Immature natural killer cell (primary cell): ENCODE data around the gene USP24. TPM values are rescaled to one million over a fixed set of nuclear protein-coding genes. Genes with fewer than 3 reads are reported as not detected.
A peak's percentile ranks its signal among the peaks of the same experiment; 100 is the strongest.

ENCODE experiments used
- DNase-seq, 3 donors: peaks; one replicate each; pipeline ENCODE4 v3.0.0; 2022; ENCODE audit warnings: mixed read lengths in 1 of 3
- H3K27ac Mint-ChIP-seq, 6 donors: one replicate each; pipeline ENCODE4 v1.8.0; 2020; ENCODE audit warnings: mixed read lengths in 6 of 6, mild to moderate bottlenecking in 5 of 6, inconsistent platforms in 4 of 6, moderate library complexity in 3 of 6
- H3K27me3 Mint-ChIP-seq, 3 donors: one replicate each; pipeline ENCODE4 v1.8.0; 2020 to 2021; ENCODE audit warnings: low read depth in 3 of 3, mild to moderate bottlenecking in 3 of 3, mixed read lengths in 3 of 3, moderate library complexity in 3 of 3, inconsistent platforms in 1 of 3
- H3K36me3 Mint-ChIP-seq, 3 donors: one replicate each; pipeline ENCODE4 v1.8.0; 2020; ENCODE audit warnings: mixed read lengths in 3 of 3, inconsistent platforms in 2 of 3, mild to moderate bottlenecking in 2 of 3
- H3K4me1 Mint-ChIP-seq, 2 donors: one replicate each; pipeline ENCODE4 v1.8.0; 2020; ENCODE audit warnings: inconsistent platforms in 2 of 2, mild to moderate bottlenecking in 2 of 2, mixed read lengths in 2 of 2, moderate library complexity in 1 of 2
- H3K4me3 Mint-ChIP-seq, 5 donors: one replicate each; pipeline ENCODE4 v1.8.0; 2020; ENCODE audit warnings: mild to moderate bottlenecking in 5 of 5, mixed read lengths in 5 of 5, inconsistent platforms in 3 of 5, moderate library complexity in 3 of 5
- H3K9me3 Mint-ChIP-seq, 6 donors: one replicate each; pipeline ENCODE4 v1.8.0; 2020; ENCODE audit warnings: mild to moderate bottlenecking in 6 of 6, mixed read lengths in 6 of 6, inconsistent platforms in 4 of 6, moderate library complexity in 3 of 6
- polyA plus RNA-seq, 3 donors: library from polyadenylated mRNA; unstranded; fragments of 300-500 nt; fragmentation: Illumina TruSeq; gene quantifications; one replicate each; pipeline ENCODE4 v1.2.3, GENCODE V29; 2021

USP24 gene
- polyA plus RNA-seq, 3 donors from 2014 or later, result 3.0 to 10.1 (median 3.7) TPM

DNA sequence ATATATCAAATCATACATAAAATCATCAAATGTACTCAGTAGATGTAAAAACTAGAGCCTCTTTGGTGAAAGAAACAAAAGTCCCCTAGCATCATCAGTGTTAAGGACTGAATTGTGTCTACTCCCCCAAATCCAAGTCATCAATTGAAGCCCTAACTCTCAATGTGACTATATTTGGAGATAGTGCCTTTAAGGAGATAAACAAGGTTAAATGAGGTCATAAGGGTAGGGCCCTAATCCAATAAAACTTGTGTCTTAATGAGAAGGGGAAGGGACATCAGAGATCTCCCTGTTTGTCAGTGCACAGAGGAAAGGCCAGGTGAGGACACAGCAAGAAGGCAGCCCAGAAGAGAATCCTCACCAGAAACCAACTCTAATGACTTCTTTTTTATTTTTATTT lies 33.5 kb downstream of the USP24 start:
- Mint-ChIP-seq H3K4me3 (no peak overlapping the region), H3K9me3 (peaks cover 0 to 8% (median 6%) of the 10 kb centered on the region in 6 donors), H3K36me3 (peaks cover 8 to 14% (median 14%) of the 10 kb centered on the region in 3 donors), H3K27me3 (peaks cover 0 to 1% (median 0%) of the 10 kb centered on the region in 3 donors), H3K27ac (no peak overlapping the region), H3K4me1 (peaks cover 63 to 86% of the 10 kb centered on the region in 2 donors)
- no peak for DNase-seq

DNA sequence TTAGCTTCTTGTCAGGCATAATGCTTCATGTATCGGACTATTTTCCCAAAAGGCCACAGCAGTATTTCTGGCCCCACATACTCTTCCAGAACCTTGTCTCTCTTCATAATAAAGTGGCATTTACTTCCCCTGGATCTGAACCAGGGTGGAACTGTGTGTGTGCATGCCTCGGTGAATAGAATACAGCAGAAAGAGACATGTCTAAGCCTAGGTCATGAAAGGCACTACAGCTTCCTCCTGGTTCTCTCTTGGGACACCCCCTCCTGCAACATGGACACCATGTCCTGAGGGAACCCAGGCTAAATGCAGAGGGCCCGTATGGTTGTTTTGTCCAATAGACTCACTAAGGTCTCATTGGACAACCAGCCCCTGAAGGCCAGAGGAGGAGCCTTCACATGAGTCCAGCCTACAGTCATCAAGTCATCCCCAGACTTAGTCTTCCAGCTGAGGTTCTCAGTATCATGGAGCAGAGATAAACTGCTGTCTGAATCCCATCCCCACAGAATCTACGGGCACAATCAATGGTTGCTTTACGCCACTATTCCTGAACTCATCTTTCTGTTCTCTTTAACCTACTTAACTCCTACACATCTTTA lies 35.0 kb downstream of the USP24 start:
- H3K27me3 Mint-ChIP-seq, result peaks cover 0 to 4% (median 0%) of the 10 kb centered on the region in 3 donors
- H3K27ac Mint-ChIP-seq, result peak overlapping the region; percentile 14 to 63 (median 47)
- no peak for DNase-seq
- H3K4me1 Mint-ChIP-seq, result peaks cover 51 to 76% of the 10 kb centered on the region in 2 donors
- no peak overlapping the region for H3K4me3 Mint-ChIP-seq
- H3K36me3 Mint-ChIP-seq, result peaks cover 8 to 15% (median 12%) of the 10 kb centered on the region in 3 donors
- peaks cover 0 to 8% (median 6%) of the 10 kb centered on the region in 6 donors for H3K9me3 Mint-ChIP-seq

DNA sequence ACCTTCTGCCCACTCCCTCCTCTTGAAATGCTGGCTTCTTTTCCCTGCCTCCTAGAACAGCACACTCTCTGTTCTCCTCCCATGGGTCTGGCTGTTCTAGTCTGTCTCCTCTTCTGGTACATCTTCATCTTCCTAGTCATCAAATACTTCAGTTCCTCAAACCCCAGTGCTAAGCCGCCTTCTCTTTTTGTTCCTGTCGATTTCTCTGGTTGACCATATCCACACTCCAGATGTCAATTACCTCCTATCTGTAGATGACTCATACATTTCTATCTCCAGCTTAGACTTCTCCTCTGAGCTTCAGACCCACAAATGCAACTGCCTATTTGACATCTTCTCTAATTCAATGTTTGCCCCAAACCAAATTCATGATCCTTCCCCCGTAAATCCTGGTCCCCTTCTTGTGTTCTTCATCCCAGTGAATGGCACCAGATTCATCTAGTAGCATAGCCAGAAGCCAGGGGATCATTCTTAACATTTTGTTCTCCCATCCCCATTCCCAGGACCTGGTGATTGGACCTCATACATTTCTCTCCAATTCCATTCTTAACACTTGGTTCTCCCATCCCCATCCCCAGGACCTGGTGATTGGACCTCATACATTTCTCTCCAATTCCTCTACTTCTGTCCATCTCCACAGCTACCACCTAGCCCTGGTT lies 35.9 kb downstream of the USP24 start:
- Mint-ChIP-seq H3K9me3 (peaks cover 0 to 5% (median 3%) of the 10 kb centered on the region in 6 donors), H3K27me3 (peaks cover 0 to 4% (median 0%) of the 10 kb centered on the region in 3 donors), H3K36me3 (peaks cover 5 to 10% (median 6%) of the 10 kb centered on the region in 3 donors), H3K4me1 (peaks cover 46 to 67% of the 10 kb centered on the region in 2 donors), H3K27ac (peak overlapping the region; percentile 41 to 62 (median 53)), H3K4me3 (no peak overlapping the region)
- DNase-seq, result no peak

DNA sequence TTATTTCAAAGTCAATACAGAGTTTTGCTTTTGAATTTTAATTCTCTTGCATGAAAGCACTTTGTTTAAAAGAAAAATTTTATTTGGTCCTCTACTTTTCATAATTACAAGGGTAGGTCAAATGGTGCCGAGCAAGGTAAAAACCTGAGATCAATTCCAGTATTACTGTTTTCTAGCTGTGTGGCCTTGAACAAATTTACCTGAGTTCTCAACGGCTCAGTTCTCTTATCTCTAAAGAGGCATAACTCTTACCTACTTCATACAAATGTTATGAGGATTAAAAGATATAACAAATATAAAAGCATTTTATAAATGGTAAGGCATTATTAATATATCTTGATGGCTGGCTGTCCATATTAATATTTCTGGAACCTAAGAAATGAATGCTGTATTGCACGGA lies 42.5 kb downstream of the USP24 start:
- H3K4me3 Mint-ChIP-seq, result no peak overlapping the region
- peaks cover 4 to 31% (median 20%) of the 10 kb centered on the region in 3 donors for H3K36me3 Mint-ChIP-seq
- DNase-seq, result no peak
- no peak overlapping the region for H3K27ac Mint-ChIP-seq
- no peaks in the 10 kb centered on the region for H3K9me3 Mint-ChIP-seq
- H3K27me3 Mint-ChIP-seq, result peaks cover 0 to 6% (median 0%) of the 10 kb centered on the region in 3 donors
- peaks cover 6 to 41% of the 10 kb centered on the region in 2 donors for H3K4me1 Mint-ChIP-seq

DNA sequence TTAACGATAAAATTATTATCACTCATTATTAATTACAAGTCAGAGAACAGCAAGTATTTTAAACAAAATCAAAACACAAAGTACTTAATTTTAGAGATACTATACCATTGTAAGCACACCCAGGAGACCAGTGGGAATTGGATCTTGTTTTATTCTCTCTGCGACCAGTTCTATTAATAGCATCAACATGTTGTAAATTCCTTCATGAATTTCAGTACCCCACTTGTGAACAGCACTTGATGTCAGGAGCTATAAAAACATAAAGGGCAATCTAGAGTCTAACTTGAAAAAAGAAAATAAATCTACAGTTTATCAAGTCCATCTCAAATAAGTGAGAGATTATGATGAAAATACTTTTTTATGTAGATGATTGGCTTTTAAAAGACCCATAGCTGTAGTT lies 42.9 kb downstream of the USP24 start:
- Mint-ChIP-seq H3K27me3 (peaks cover 0 to 6% (median 0%) of the 10 kb centered on the region in 3 donors), H3K9me3 (no peaks in the 10 kb centered on the region), H3K36me3 (peaks cover 4 to 32% (median 21%) of the 10 kb centered on the region in 3 donors), H3K4me3 (no peak overlapping the region), H3K4me1 (peaks cover 7 to 45% of the 10 kb centered on the region in 2 donors), H3K27ac (no peak overlapping the region)
- no peak for DNase-seq

DNA sequence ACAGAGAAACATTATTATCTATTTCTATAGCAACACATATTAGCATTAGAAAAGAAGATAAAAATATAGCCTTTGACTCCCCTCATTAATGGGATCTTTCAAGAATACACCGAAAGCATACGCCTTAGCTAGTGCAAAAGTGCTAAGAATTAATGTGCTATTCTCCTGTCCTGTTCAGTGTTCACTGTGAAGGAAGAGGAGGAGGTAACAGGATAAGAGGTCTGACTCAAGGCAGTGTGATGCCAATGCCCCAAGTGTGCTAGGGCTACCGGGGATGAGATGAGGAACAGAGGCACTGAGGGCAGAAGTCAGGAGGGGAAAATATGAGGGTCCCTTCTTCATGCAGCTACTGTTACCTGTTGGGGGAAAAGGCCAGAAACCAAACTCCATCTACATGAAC lies 43.5 kb downstream of the USP24 start:
- no peak for DNase-seq
- Mint-ChIP-seq H3K9me3 (no peaks in the 10 kb centered on the region), H3K27me3 (peaks cover 0 to 6% (median 0%) of the 10 kb centered on the region in 3 donors), H3K27ac (peak overlapping the region in 4 of 6 donors; percentile 4 to 43 (median 30)), H3K4me1 (peaks cover 7 to 49% of the 10 kb centered on the region in 2 donors), H3K4me3 (no peak overlapping the region), H3K36me3 (peaks cover 4 to 37% (median 21%) of the 10 kb centered on the region in 3 donors)

DNA sequence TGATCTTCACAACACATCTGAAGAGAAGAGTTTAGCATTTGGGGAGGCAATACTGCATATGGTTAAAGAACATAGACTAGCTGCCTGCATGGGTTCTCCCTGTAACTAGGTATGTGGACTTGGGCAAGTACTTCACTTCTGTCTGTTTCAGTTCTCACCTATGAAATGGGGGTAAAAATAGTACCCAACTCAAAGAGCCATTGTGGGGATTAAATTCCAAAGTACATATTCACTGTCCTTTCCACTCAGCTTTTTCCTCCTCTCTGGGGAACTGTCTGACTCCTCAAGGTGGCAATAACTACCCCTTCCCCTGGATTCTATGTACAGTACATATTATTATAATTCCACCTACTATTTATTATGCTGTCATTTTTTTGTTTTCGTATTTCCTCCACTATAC lies 44.7 kb downstream of the USP24 start:
- peaks cover 0 to 3% (median 0%) of the 10 kb centered on the region in 3 donors for H3K27me3 Mint-ChIP-seq
- H3K4me1 Mint-ChIP-seq, result peaks cover 7 to 44% of the 10 kb centered on the region in 2 donors
- DNase-seq, result no peak
- H3K36me3 Mint-ChIP-seq, result peaks cover 4 to 36% (median 21%) of the 10 kb centered on the region in 3 donors
- H3K9me3 Mint-ChIP-seq, result no peaks in the 10 kb centered on the region
- H3K27ac Mint-ChIP-seq, result peak overlapping the region in 4 of 6 donors; percentile 1 to 74 (median 30)
- no peak overlapping the region for H3K4me3 Mint-ChIP-seq

DNA sequence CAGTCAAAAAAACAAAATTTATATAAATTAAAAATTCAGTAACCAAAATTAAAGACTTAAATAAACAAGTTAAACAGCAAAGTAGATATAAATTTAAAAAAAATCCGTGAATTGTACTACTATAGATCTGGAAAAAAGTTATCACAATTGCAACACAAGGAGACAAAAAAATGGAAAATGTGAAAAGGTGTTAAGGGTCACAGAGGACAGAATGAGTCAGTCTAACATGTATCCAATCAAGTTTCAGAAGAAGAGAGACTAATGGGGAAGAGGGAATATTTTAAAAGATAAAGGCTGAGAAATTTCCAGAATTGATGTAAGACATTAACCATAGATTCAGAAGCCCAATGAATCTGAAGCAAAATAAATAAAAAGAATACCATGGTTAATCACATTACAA lies 46.0 kb downstream of the USP24 start:
- DNase-seq, result no peak
- H3K27ac Mint-ChIP-seq, result peak overlapping the region in 5 of 6 donors; percentile 10 to 62 (median 24)
- no peak overlapping the region for H3K4me3 Mint-ChIP-seq
- H3K36me3 Mint-ChIP-seq, result peaks cover 4 to 39% (median 21%) of the 10 kb centered on the region in 3 donors
- no peaks in the 10 kb centered on the region for H3K9me3 Mint-ChIP-seq
- H3K4me1 Mint-ChIP-seq, result peaks cover 7 to 51% of the 10 kb centered on the region in 2 donors
- peaks cover 0 to 3% (median 0%) of the 10 kb centered on the region in 3 donors for H3K27me3 Mint-ChIP-seq

DNA sequence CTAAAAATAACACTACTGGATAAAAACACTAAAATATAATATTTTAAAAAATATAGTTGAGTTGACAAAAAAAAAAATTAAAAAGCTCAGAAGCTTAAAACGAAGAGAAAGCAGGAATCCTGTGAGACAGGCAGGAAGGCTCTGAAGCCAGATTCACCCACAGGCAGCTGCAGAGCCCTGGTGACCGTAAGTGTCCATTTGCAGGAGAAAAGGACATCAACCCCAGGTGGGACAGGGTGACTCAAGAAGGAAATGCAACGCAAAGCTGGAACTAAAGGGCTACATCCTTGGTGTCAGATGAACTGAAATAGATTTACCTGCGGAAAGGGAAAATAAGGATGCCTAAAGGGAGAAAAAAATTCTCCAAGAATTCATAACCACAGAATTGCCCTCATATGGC lies 46.8 kb downstream of the USP24 start:
- H3K27me3 Mint-ChIP-seq, result peaks cover 0 to 3% (median 0%) of the 10 kb centered on the region in 3 donors
- H3K9me3 Mint-ChIP-seq, result no peaks in the 10 kb centered on the region
- peaks cover 7 to 52% of the 10 kb centered on the region in 2 donors for H3K4me1 Mint-ChIP-seq
- H3K27ac Mint-ChIP-seq, result peak overlapping the region in 1 of 6 donors; percentile 30
- H3K4me3 Mint-ChIP-seq, result no peak overlapping the region
- H3K36me3 Mint-ChIP-seq, result peaks cover 4 to 43% (median 21%) of the 10 kb centered on the region in 3 donors
- no peak for DNase-seq

DNA sequence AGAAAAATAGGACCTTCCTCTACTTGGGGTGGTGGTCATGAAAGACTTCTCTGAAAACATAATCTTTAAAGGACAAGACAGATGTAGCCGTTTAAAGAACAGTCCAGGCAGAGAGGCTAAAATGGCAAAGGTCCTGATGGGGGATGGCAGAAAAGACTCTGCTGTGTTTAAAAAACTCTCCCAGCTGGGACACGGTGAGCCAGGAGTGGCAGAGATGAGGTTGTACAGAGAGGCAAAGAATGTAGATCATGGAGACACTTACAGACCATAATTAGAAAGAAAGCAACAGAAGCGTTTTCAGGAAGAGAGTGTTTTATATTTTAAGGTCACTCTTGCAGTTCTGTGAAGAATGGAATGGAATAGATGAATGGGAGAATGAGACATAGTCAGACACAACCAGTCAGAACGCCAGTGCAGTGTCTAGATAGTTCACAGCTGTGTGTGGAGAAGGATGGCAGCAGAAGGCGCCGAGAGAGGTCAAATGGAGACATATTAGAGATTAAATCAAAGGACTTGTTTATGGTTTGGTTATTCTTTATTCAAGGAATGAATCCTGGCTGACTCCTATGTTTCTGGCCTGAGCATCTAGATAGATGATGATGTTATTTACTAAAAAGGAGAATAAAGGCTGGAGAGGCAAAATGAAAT lies 47.8 kb downstream of the USP24 start:
- Mint-ChIP-seq H3K9me3 (no peaks in the 10 kb centered on the region), H3K36me3 (peaks cover 4 to 43% (median 21%) of the 10 kb centered on the region in 3 donors), H3K27ac (peak overlapping the region in 3 of 6 donors; percentile 52 to 61 (median 53)), H3K4me1 (peaks cover 7 to 52% of the 10 kb centered on the region in 2 donors), H3K27me3 (peaks cover 0 to 4% (median 0%) of the 10 kb centered on the region in 3 donors), H3K4me3 (no peak overlapping the region)
- DNase-seq, result no peak

DNA sequence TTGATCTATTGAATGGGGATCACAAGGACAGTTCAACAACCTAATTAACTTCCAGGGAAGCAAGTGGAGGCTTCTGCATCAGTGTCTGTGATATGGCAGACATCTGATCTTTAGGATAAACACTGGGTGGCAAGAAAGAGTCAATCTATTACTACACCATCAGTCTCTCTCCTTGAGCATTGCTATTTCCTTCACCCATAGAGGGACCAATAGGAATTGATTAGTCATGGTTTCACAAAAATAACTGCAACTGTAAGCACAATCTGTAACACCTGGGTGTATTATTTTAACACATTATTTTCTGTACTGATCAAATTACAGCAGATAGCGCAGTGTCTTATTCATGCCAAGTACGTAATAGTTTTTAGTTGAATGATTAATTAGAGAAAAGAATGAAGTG lies 50.3 kb downstream of the USP24 start:
- Mint-ChIP-seq H3K4me1 (peaks cover 7 to 42% of the 10 kb centered on the region in 2 donors), H3K4me3 (no peak overlapping the region), H3K27ac (no peak overlapping the region), H3K27me3 (peaks cover 0 to 4% (median 0%) of the 10 kb centered on the region in 3 donors), H3K36me3 (peaks cover 8 to 29% (median 11%) of the 10 kb centered on the region in 3 donors), H3K9me3 (no peaks in the 10 kb centered on the region)
- DNase-seq, result no peak

DNA sequence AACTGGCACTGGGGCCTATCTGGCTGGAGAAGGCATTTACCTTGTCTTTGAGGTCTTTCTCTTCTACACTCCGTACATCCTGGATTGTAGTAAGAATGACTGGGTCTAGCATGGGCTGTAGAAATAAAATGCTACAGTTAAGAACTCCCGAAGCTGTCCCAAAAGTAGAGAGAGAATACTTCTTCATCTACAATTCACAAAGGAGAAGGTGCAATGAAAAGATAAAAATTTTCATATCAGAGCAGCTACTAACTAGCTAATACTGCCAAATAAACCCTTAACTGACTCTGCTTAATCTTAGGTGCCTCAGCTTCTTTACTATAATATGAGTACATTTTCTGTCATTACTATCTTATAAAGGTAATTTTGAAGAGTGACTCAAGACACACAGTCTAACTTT lies 55.6 kb downstream of the USP24 start:
- Mint-ChIP-seq H3K27ac (peak overlapping the region in 1 of 6 donors; percentile 2), H3K4me3 (no peak overlapping the region), H3K4me1 (peaks cover 0 to 16% of the 10 kb centered on the region in 2 donors), H3K36me3 (peaks cover 22 to 37% (median 27%) of the 10 kb centered on the region in 3 donors), H3K27me3 (peaks cover 0 to 1% (median 0%) of the 10 kb centered on the region in 3 donors), H3K9me3 (no peaks in the 10 kb centered on the region)
- no peak for DNase-seq

DNA sequence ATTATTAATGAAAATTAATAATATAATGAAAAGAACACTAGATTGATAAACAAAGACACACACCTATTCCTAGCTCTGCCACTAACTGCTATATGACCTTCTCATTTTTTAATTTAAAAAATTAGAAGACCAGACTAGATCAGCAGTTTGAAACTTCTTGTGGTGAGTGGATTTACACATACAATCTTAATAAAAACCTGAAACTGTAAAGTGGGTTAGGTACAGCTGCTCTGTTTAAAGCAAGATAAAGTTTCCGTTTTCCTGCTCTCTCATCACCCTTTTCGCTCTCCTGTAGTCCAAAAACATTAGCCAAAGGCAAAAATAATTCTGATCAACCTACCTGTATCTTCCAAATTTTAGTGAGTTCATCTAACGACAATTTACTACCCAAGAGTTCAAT lies 58.6 kb downstream of the USP24 start:
- H3K4me3 Mint-ChIP-seq, result no peak overlapping the region
- peaks cover 5 to 22% of the 10 kb centered on the region in 2 donors for H3K4me1 Mint-ChIP-seq
- H3K27me3 Mint-ChIP-seq, result no peaks in the 10 kb centered on the region
- DNase-seq, result no peak
- H3K27ac Mint-ChIP-seq, result peak overlapping the region in 4 of 6 donors; percentile 24 to 80 (median 65)
- H3K36me3 Mint-ChIP-seq, result peaks cover 34 to 51% (median 39%) of the 10 kb centered on the region in 3 donors
- no peaks in the 10 kb centered on the region for H3K9me3 Mint-ChIP-seq
